Coronary artery (tissue), 2 donors: ENCODE data around the gene MGMT.
"Not testable (repeated sequence)": the region's sequence is repeated elsewhere in the genome, so short reads cannot be mapped to it uniquely, and the experiment has no call there.

Experiments used
- DNase-seq: peaks from one replicate; pipeline ENCODE4 v3.0.0-alpha.2; 2017; ENCODE audit warnings: low spot score
- H3K27ac ChIP-seq, 2 donors: fragments of 200-600 bp; sonication (generic); one replicate each; pipeline ENCODE4 v1.5.1; 2016 to 2019
- H3K4me3 ChIP-seq: fragments of 200-600 bp; sonication (generic); 2 replicates; pipeline ENCODE4 v1.5.1; 2016; ENCODE audit warnings: mild to moderate bottlenecking, moderate library complexity
- CTCF ChIP-seq: fragments of 200-600 bp; sonication (generic); IDR thresholded peaks from one replicate; pipeline ENCODE4 v1.5.1; 2019; ENCODE audit warnings: antibody characterized with exemption

The MGMT gene

DNA sequence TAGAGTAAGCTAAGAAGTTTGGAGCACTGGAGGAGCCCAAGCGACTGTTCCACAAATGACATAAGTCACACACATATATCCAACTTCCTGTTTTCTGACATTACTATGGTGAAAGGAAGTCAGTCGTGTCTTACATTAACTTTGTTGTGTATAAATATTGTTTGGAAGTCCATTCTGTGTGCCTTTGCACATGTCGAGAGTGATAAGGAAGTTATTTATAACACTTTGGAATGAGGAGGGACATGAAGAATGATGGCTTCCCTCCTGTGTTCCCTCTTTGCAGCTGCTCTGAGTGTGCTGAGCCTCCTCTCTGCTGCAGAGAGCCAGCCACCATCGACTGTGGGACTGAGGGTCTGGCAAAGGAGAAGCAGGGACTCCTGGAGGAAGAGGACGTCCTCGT lies 40.4 kb upstream of the MGMT start:
- DNase-seq, result no peak
- Histone ChIP-seq H3K27ac (no peak overlapping the region), H3K4me3 (no peak overlapping the region)
- no peak for TF ChIP-seq CTCF

DNA sequence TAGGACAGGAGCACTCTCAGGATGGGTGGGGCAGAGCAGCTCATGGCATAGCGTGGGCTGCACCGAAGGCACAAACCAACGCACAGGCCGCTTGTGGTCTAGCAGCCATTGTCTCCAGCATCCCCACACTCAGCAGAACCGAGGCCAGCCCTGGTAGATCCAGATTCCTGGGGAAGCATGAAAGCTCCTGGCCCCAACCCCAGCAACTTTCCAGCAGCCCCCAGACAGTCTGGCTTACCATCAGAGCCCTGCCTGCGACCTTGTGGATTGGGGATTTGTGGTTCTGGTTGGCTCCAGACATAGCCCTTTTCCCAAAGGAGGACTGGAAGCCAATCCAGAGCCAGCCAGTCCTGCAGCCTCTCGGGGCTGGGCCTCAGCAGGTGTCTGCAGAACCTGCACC lies 33.8 kb upstream of the MGMT start:
- no peak for DNase-seq
- H3K4me3 ChIP-seq, result no peak overlapping the region
- no peak for TF ChIP-seq CTCF

DNA sequence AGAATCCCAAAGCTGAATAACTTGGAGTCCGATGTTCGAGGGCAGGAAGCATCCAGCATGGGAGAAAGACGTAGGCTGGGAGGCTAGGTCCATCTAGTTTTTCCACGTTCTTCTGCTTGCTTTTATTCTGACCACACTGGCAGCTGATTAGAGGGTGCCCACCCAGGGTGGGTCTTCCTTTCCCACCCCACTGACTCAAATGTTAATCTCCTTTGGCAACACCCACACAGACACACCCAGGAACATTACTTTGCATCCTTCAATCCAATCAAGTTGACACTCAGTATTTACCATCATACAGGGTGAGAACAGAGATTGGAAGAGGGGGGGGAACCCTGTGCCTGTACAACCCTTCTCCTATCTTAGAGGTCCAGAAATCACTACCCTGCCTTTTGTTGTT lies 31.3 kb upstream of the MGMT start:
- not testable (repeated sequence) for H3K27ac ChIP-seq, DNase-seq, H3K4me3 ChIP-seq

More for the DNA sequence above, 33.8 kb upstream of the MGMT start:
- no peak overlapping the region for H3K27ac ChIP-seq

DNA sequence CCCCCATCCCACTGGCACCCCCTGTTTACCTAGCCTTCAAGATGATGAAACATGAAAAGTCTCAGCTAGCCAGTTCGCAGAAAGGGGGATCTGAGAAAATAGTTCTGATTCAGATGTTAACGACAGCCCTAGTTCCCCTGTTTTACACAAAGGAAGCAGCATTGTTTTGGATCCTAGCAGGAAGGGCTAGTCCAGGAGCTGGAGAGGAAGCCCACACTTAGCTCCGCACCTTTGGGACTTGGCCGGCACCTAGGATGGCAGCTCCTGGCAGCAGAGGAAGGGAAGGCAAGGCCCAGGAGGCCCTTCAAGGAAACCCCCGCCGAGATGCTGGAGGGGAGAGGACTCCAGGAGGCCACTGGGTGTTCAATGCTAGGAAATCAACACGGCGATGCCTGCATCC lies 29.0 kb upstream of the MGMT start:
- Histone ChIP-seq H3K4me3 (no peak overlapping the region), H3K27ac (no peak overlapping the region)
- no peak for DNase-seq
- no peak for TF ChIP-seq CTCF

DNA sequence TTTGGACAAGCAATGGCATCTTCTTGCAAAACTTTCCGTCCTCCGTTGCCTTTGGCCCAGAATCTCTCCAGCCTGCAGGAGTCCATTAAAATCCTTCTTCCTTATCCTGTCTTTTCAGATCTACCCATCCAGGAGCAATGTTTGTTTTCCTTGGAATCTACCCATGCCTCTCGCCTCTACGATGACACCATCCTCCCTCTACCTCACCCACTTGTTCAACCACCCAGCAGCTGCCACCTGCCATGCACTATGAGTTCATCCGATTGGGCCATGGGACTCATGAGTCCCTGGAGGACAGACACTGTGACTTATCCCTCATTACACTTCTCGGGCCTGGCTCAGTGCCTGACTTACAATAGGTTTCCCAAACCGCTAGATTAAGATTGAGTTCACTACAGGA lies 26.8 kb upstream of the MGMT start:
- Histone ChIP-seq H3K27ac (no peak overlapping the region), H3K4me3 (no peak overlapping the region)
- no peak for TF ChIP-seq CTCF
- DNase-seq, result no peak

GRCh38 chr10:129440722-129441316 lies 26.2 kb upstream of the MGMT start:
- Histone ChIP-seq H3K27ac (no peak overlapping the region), H3K4me3 (no peak overlapping the region)
- DNase-seq, result no peak
- TF ChIP-seq CTCF, result no peak

GRCh38 chr10:129441372-129442009 lies 25.6 kb upstream of the MGMT start:
- no peak overlapping the region for H3K4me3 ChIP-seq
- H3K27ac ChIP-seq, result no peak overlapping the region
- DNase-seq, result no peak
- no peak for TF ChIP-seq CTCF
